ENCODE results near the gene RNF10. TPM values are rescaled to one million over a fixed set of nuclear protein-coding genes. Genes with fewer than 3 reads are reported as not detected.
"Not testable (repeated sequence)": the region's sequence is repeated elsewhere in the genome, so short reads cannot be mapped to it uniquely, and the experiment has no call there.

Gene RNF10
- polyA plus RNA-seq, 3 donors from 2014 or later = 60.3 to 154 (median 66.5) TPM

DNA sequence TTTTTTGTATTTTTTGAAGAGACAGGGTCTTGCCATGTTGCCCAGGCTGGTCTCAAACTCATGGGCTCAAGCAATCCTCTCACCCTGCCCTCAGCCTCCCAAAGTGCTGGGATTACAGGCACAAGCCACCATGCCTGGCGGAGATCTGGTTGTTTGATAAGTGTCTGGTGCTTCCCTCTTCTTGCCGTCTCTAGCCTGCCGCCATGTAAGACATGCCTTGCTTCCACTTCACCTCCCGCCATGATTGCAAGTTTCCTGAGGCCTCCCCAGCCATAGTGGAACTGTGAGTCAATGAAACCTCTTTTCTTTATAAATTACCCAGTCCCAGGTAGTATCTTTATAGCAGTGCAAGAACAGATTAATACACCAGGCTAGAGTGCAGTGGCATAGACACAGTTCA, 83.6 kb downstream of the RNF10 start:
- DNase-seq, H3K36me3 Mint-ChIP-seq, H3K27ac Mint-ChIP-seq, H3K4me1 Mint-ChIP-seq, H3K4me3 Mint-ChIP-seq, H3K9me3 Mint-ChIP-seq: not testable (repeated sequence)
- H3K27me3 Mint-ChIP-seq (ENCODE audit: low read depth in 3 of 3) = peaks cover 5 to 15% (median 12%) of the 10 kb centered on the region in 3 donors

DNA sequence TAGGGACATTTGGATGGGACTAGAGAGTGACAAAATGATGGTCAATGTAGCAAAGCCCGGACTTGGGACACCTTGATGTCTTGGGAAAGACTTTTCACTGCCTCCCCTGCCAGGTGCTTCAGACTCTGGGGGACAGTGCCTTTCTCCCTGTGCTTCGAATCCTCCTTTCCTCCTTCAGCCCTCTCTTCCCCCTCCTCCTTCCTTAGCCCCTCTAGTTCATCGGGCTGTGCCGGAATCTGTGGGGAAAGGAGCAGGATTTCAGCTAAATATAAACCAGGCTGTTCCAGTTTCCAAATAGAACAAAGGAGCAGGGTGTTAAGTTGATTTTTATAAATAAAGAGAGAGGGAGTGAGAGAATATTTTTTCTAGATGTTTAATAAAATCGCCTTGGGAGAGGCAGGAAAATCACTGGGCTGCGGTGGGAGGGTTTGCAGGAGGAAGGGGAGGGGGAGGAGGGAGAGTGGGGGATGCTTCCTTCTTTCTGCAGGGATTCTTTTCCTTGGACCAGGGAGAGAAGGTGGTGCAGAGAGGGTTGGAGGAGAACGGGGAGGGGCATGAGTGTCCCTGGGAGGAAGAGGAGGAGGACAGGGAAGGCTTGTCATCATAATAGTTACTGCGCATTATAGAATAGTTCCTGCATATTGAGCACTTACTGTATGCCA, 84.9 kb downstream of the RNF10 start:
- no peak for DNase-seq
- Mint-ChIP-seq H3K9me3 (peaks cover 0 to 3% (median 0%) of the 10 kb centered on the region in 6 donors), H3K4me3 (no peak overlapping the region), H3K27me3 (ENCODE audit: low read depth in 3 of 3) (peaks cover 5 to 15% (median 12%) of the 10 kb centered on the region in 3 donors), H3K36me3 (no peaks in the 10 kb centered on the region), H3K4me1 (no peaks in the 10 kb centered on the region), H3K27ac (no peak overlapping the region)

DNA sequence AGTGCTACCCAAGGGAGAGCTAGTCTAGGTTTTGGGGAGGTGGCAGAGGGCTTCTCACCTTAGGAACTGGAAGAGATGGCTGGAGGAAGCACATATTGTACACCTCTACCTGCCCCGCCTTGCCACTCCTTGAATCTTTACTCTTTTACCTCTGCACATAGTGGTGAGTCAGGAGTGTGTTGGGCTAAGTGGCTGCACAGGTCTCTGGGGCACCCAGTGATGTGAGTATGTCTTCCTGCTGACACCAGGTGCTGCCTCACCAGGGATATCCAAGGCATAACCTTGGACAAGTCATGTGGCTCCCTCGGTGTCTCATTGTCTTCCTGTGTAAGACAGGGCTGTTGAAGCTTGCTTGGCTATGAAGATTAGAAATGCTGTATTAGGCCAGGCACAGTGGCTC, 86.5 kb downstream of the RNF10 start:
- no peak overlapping the region for H3K27ac Mint-ChIP-seq
- H3K36me3 Mint-ChIP-seq = no peaks in the 10 kb centered on the region
- peaks cover 0 to 3% (median 0%) of the 10 kb centered on the region in 6 donors for H3K9me3 Mint-ChIP-seq
- DNase-seq = no peak
- peaks cover 5 to 15% (median 12%) of the 10 kb centered on the region in 3 donors for H3K27me3 Mint-ChIP-seq (ENCODE audit: low read depth in 3 of 3)
- H3K4me1 Mint-ChIP-seq = no peaks in the 10 kb centered on the region
- no peak overlapping the region for H3K4me3 Mint-ChIP-seq

DNA sequence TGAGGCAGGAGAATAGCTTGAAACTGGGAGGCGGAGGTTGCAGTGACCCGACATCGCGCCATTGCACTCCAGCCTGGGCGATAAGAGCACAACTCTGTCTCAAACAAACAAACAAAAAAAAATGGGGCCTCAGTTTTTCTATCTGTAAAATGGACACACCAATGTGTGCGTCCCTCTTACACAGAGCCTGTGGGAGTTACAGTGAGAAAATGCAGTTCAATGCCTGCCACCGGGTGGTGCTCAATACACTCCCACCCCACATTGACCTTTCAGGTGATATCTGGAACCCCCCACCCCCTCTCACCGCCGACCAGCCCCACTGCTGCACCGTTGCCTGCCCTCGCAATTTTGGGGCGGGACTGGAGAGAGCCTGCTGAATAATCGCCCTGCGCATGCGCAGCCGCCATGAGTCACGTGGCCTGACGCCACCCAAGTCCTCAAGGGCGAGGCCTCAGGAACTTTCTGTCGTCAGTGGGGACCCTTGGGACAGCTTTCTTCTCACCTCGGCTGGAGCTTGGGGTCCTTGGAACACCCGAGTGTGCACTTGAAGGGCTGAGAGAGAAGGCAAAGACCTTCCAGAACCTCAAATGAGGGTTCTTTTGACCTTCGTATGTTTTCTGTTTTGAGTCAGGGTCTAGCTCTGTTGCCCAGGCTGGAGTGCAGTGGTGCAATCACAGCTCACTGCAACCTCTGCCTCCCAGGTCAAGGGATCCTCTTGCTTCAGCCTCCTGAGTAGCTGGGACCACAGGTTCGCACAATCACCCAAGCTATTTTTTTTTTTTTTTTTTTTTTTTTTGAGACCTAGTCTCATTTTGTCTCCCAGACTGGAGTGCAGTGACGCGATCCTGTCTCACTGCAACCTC, 91.6 kb downstream of the RNF10 start:
- Mint-ChIP-seq H3K4me1 (no peaks in the 10 kb centered on the region), H3K9me3 (no peaks in the 10 kb centered on the region), H3K27me3 (ENCODE audit: low read depth in 3 of 3) (peaks cover 0 to 10% (median 2%) of the 10 kb centered on the region in 3 donors), H3K36me3 (no peaks in the 10 kb centered on the region), H3K27ac (no peak overlapping the region), H3K4me3 (no peak overlapping the region)
- no peak for DNase-seq

Other genes with a start within 250 kb of the RNF10 start
- 10 to 100 TPM in 1 of 3 donors, not detected in 2; 70.0 TPM for gene RNU4-2, start 242.5 kb upstream of the RNF10 start, polyA plus RNA-seq
- gene RNU4-1, start 241.1 kb upstream of the RNF10 start, polyA plus RNA-seq = not detected
- 1 to 10 TPM in 2 of 3 donors, not detected in 1; 1.5 to 1.9 TPM for gene SIRT4, start 232.0 kb upstream of the RNF10 start, polyA plus RNA-seq
- gene PLA2G1B, start 206.6 kb upstream of the RNF10 start, polyA plus RNA-seq = under 1 TPM in 1 of 3 donors, not detected in 2; 0.76 TPM
- not detected for gene MSI1, start 165.2 kb upstream of the RNF10 start, polyA plus RNA-seq
- gene COX6A1, start 96.2 kb upstream of the RNF10 start, polyA plus RNA-seq = 1,000 to 10,000 TPM in 2 of 3 donors, 100 to 1,000 TPM in 1; 859 to 1,309 (median 1,192) TPM
- 10 to 100 TPM; 66.4 to 76.8 (median 69.2) TPM for gene TRIAP1, start 88.0 kb upstream of the RNF10 start, polyA plus RNA-seq
- gene GATC, start 87.9 kb upstream of the RNF10 start, polyA plus RNA-seq = 10 to 100 TPM in 2 of 3 donors, 1 to 10 TPM in 1; 8.3 to 26.7 (median 23.3) TPM
- gene SRSF9, start 64.6 kb upstream of the RNF10 start, polyA plus RNA-seq = 100 to 1,000 TPM; 221 to 292 (median 271) TPM
- gene DYNLL1, start 38.2 kb upstream of the RNF10 start, polyA plus RNA-seq = 100 to 1,000 TPM; 399 to 508 (median 457) TPM
- 10 to 100 TPM; 39.7 to 51.8 (median 49.6) TPM for gene COQ5, start 5.2 kb upstream of the RNF10 start, polyA plus RNA-seq
- 100 to 1,000 TPM in 2 of 3 donors, 10 to 100 TPM in 1; 86.2 to 110 (median 101) TPM for gene POP5, start 47.0 kb downstream of the RNF10 start, polyA plus RNA-seq
- gene CABP1, start 106.3 kb downstream of the RNF10 start, polyA plus RNA-seq = not detected
- gene MLEC, start 152.8 kb downstream of the RNF10 start, polyA plus RNA-seq = 100 to 1,000 TPM in 1 of 3 donors, 10 to 100 TPM in 2; 77.7 to 109 (median 81.6) TPM
- 1 to 10 TPM; 5.1 to 6.2 (median 5.8) TPM for gene UNC119B, start 176.1 kb downstream of the RNF10 start, polyA plus RNA-seq
- 10 to 100 TPM; 27.1 to 48.3 (median 40.8) TPM for gene ACADS, start 191.5 kb downstream of the RNF10 start, polyA plus RNA-seq

Data from immature natural killer cell (primary cell).